Brain pericyte (primary cell): ENCODE results near the gene DNAJC8.

ENCODE experiments used
- DNase-seq: peaks from one replicate; pipeline ENCODE4 v3.0.0-alpha.2; 2012; ENCODE audit warnings: low read depth, low spot score

The DNAJC8 gene

GRCh38 chr1:28172713-28173150, 60.1 kb downstream of the DNAJC8 start:
- DNase-seq, result no peak

- DNase-seq, result no peak
Measured at GRCh38 chr1:28171246-28171645, 61.6 kb downstream of the DNAJC8 start.

- DNase-seq, result no peak
Measured at GRCh38 chr1:28170001-28170596, 62.7 kb downstream of the DNAJC8 start.

- DNase-seq, result no peak
Measured at GRCh38 chr1:28163496-28164161, 69.2 kb downstream of the DNAJC8 start.

GRCh38 chr1:28162151-28162550, 70.7 kb downstream of the DNAJC8 start:
- DNase-seq, result no peak

- no peak for DNase-seq
Measured at GRCh38 chr1:28161751-28162150, 71.1 kb downstream of the DNAJC8 start.

- DNase-seq, result no peak
Measured at GRCh38 chr1:28160782-28161266, 72.0 kb downstream of the DNAJC8 start.

- DNase-seq, result no peak
Measured at GRCh38 chr1:28159680-28160079, 73.1 kb downstream of the DNAJC8 start.

GRCh38 chr1:28159243-28159642, 73.6 kb downstream of the DNAJC8 start:
- DNase-seq, result no peak

- no peak for DNase-seq
Measured at GRCh38 chr1:28157894-28158293, 74.9 kb downstream of the DNAJC8 start.

GRCh38 chr1:28156821-28157220, 76.0 kb downstream of the DNAJC8 start:
- no peak for DNase-seq

- no peak for DNase-seq
Measured at GRCh38 chr1:28155628-28156027, 77.2 kb downstream of the DNAJC8 start.

- DNase-seq, result no peak
Measured at GRCh38 chr1:28154078-28154594, 78.7 kb downstream of the DNAJC8 start.
